Lower leg skin (tissue), 3 donors: Measurements from ENCODE around the gene F13B.

Experiments used
- CTCF ChIP-seq, 3 donors: fragments of 450-650 bp; IDR thresholded peaks; one replicate each; pipeline ENCODE4 v1.5.1; 2016; ENCODE audit warnings: antibody characterized with exemption in 3 of 3, mild to moderate bottlenecking in 3 of 3, moderate library complexity in 2 of 3
- POLR2A ChIP-seq, 2 donors: fragments of 450-650 bp; IDR thresholded peaks; one replicate each; pipeline ENCODE4 v1.6.1; 2016 to 2017; ENCODE audit warnings: antibody characterized with exemption in 2 of 2, mild to moderate bottlenecking in 1 of 2, moderate library complexity in 1 of 2

- TF ChIP-seq POLR2A (IDR thresholded peaks at IDR 0.05), result no peak
- no peak for TF ChIP-seq CTCF (IDR thresholded peaks at IDR 0.05)
Observed at GRCh38 chr1:197063212-197063611, 3.8 kb downstream of the F13B start.
